ENCODE data around the gene CHRNA1.
"Not testable (repeated sequence)": the region's sequence is repeated elsewhere in the genome, so short reads cannot be mapped to it uniquely, and the experiment has no call there.

Gene CHRNA1

DNA sequence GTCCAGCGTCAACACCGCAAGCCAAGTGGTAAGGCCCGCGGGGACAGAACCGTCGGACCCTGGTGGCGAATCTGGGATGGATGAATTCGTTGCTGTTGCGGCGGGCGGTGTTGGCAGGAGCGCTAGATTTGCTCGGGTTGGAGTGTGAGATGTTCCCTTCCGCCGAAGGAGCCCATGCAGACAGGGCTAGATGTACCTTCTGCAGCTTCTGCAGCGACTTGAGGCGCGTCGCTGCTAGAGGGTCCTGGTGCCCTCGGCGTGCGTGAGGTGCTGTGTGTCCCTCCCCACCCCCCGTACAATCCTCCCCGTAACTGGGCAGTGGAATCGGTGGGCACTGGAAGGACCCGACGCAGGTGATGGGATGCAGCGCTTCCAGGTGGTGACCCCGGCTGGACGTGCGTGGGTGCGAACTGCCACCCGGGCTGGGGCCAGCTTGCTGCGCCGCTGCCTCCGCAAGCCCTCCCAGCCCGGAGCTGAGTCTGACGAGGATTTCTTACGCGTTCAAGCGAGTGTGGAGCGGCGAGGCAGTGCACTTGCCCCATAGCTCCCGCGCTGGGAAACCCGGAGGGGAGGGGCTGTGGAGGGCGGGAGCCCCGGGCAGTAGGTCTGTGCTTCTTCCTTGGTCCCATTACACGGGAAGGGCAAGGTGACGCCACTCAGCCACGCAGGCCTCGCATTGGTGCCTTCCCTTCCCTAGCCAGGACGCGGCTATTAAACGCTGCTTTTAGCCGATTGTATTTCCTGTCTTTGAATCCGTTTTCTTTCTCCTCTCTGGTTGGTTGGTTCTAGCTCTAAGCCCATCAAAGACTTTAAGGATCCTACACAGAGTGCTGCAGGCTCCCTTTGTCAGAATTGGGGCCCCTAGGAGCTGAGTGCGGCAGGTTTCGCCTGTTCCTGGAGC lies 34.2 kb downstream of the CHRNA1 start:
- DNase-seq: peak in 41 of 42 donors; percentile 11 to 78 (median 53)
- intact Hi-C loops (cut with DNase I): no loop called here

DNA sequence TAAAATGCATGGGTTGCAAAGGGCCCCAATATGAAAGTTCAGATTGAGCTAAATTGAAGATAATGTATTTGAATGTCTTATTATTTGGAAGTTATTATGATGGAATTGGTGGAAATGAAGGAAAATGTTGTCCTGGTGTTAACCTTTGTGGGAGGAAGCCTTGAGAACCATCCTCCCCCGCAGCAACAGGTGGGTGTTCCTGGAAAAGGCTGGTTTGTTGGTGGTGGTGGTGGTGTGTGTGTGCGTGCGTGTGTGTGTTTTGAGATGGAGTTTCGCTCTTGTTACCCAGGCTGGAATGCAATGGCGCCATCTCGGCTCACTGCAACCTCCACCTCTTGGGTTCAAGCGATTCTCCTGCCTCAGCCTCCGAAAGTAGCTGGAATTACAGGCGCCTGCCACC lies 36.2 kb downstream of the CHRNA1 start:
- intact Hi-C loops (cut with DNase I): no loop called here
- no peak for DNase-seq

DNA sequence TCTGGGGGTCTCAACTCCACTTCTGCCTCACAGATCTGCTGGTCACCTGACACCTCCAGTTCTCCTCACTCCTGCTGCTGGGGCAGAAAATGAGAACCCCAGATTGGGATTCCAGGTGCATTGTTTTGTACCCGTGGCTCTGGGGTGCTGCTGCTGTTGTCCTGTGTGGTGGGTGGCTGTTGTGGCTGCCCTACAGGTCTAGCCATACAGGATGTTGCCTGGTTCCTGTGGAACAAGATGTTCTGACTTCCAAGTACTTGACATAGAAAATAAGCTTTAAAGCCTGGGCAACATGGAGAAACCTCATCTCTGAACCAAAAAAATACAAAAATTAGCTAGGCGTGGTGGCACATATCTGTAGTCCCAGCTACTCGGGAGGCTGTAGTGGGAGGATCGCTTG lies 38.1 kb downstream of the CHRNA1 start:
- intact Hi-C loops (cut with DNase I): no loop called here
- DNase-seq: no peak

DNA sequence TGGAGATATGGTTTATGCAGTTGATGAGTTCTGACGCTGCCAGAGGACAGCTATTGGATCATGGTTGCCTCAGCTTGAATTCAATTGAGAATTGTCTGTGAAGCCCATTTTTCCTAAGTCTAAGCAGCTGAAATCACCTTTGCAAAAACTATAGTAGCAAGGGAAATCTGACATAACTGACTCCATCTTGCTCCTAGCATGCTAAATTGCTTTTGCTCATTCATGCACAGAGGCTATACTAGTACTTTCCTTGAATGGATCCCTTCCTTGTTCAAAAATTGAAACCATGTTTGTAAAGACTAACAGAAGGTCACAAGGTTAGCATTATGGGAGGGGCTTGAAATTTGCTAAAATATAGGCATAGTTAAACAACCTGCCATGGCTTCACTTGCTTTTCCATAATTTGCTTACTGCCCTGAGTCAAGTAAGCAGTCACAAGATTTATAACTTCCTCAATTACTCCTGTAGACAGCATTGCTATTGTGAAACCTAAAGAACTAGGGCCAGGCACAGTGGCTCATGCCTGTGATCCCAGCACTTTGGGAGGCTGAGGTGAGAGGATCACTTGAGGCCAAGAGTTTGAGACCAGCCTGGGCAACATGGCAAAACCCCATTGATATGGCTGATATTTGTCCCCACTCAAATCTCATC lies 41.2 kb downstream of the CHRNA1 start:
- no peak for DNase-seq
- intact Hi-C loops (cut with DNase I): no loop called here

DNA sequence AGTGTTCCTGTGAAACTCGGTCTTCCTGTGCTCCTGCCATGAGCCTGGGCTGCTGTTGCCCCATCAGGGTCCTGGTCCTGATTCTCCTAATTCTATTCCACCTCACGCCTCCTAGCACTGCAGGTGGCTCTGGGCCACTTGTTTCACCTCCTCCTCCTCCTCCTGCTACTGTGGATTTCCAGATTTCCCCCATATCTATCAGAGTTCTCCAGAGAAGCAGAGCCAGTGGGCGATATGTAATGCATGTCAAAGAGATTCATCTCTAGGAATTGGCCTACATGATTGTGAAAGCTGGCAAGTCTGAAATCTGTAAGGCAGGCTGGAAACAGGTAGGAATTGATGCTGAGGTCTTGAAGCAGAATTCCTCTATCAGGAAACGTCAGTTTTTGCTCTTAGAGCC lies 45.3 kb downstream of the CHRNA1 start:
- intact Hi-C loops (cut with DNase I): no loop called here
- peak in 7 of 42 donors; percentile 13 to 56 (median 36) for DNase-seq

DNA sequence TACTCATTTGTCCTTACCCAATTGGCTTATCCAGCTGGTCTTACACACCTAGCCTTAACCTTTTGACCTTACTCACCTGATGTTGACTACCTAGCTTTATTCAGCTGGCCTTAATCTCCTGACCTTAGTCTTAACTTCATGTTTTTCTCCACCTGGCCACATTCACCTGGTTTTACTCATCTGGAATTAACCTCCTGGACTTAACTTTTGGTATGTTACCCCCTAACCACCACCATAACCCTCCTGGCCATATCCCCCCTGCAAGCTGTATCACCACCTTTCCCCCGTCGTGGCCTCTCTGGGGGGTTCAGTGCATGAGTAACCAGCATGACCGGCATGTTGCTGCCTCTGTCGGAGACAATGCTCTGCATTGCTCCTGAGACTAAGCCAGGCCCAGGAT lies 45.7 kb downstream of the CHRNA1 start:
- intact Hi-C loops (cut with DNase I): no loop called here

DNA sequence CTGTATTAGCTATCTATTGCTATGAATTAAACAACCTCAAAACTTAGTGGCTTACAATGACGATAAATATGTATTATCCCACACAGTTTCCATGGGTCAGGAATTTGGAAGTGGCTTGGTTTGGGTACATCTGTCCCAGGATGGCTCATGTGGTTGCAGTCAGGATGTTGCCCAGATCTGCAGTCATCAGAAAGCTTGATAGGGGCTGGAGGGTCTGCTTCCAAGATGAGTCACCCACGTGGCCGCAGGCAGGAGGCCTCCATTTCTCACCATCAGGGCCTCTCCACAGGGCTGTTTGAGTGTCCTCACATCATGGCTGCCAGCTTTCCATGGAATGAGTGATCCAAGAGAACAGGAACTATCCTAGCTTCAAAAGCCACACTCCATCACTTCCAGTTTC lies 46.4 kb downstream of the CHRNA1 start:
- intact Hi-C loops (cut with DNase I): no loop called here
- DNase-seq: no peak

More for the DNA sequence above, 45.7 kb downstream of the CHRNA1 start:
- DNase-seq: no peak

DNA sequence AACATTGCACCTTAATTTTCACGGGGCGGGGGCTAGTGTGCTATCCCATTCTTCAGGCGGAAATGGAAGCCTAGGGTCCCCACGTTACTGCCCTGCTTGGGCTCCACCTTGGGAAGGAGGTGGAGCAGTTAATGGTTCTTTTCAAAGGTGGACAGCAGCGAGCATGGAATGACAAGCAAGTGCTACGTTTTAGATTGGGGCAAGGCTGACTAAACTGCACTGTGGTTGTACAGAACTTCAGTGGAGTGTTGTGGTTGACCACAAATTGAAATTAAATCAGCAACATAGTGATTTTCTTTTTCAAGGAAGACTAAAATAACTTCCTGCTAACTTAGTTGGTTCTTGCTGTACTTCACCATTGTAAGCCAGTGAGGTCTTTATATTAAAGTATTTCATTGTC lies 47.0 kb downstream of the CHRNA1 start:
- intact Hi-C loops (cut with DNase I): no loop called here
- DNase-seq: no peak

DNA sequence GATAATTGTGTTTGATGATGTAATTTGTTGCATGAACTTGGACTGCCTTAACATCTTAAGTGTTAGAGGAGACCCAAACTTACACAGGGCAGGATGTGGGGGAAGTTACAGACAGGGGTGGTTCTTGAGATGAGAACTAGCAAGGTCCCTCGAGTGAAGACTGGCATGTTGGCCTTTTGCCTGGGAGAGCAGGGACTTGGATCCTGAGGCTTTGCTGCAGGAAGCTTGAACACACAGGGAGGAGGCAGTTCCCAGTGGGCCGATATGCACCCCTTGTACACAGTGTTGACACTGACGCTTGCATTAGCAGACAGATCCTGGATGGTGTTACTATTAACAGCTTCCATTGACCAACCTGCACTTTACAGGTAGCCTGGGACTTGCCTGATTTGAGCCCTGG lies 47.5 kb downstream of the CHRNA1 start:
- intact Hi-C loops (cut with DNase I): no loop called here
- no peak for DNase-seq

DNA sequence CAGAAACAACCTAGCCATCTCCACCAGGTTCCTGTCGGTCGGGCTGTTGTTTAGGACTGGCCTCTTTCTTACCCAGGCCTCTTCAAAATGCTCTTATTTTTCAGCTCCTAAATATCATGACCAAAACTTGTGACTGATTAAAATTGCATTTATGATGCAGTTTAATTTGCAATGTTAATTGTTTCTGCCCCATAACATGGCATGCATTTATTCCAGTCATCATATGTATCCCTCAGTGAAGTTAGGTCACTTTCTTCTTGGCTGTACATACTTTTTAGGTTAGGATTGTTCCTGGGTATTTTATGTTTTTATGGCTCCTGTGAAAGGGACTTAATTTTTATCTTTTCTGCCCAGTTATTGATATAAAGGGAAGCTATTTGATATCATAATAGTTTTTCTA lies 50.6 kb downstream of the CHRNA1 start:
- no peak for DNase-seq
- intact Hi-C loops (cut with DNase I): no loop called here

DNA sequence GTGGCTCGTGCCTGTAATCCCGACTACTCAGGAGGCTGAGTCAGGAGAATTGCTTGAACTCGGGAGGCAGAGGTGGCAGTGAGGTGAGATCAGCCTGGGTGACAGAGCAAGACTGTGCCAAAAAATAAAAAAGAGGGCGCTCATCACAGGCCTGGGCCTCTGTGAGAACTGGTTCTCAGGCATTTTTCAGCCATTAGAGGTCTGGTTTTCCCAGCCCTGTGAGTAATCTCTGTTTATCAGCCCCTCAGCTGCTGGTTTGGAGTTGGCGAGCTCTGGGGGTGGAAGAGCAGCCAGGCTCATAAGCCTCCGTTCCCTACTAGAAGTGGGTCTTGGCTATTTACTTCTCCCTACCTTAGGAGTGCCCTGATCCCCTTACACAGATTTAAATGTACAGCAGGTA lies 53.1 kb downstream of the CHRNA1 start:
- no peak for DNase-seq
- intact Hi-C loops (cut with DNase I): no loop called here

DNA sequence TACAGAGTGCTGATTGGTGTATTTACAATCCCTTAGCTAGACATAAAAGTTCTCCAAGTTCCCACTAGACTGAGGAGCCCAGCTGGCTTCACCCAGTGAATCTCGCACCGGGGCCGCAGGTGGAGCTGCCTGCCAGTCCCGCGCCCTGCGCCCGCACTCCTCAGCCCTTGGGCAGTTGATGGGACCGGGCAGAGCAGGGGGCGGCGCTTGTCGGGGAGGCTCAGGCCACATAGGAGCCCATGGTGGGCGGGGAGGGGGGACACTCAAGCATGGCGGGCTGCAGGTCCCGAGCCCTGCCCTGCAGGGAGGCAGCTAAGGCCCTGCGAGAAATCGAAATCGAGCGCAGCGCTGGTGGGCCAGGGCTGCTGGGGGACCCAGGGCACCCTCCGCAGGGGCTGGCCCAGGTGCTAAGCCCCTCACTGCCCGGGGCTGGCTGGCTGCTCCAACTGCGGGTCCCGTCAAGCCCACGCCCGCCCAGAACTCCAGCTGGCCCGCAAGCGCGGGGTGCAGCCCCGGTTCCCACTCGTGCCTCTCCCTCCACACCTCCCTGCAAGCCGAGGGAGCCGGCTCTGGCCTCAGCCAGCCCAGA lies 54.8 kb downstream of the CHRNA1 start:
- DNase-seq; intact Hi-C loops (cut with DNase I): not testable (repeated sequence)

DNA sequence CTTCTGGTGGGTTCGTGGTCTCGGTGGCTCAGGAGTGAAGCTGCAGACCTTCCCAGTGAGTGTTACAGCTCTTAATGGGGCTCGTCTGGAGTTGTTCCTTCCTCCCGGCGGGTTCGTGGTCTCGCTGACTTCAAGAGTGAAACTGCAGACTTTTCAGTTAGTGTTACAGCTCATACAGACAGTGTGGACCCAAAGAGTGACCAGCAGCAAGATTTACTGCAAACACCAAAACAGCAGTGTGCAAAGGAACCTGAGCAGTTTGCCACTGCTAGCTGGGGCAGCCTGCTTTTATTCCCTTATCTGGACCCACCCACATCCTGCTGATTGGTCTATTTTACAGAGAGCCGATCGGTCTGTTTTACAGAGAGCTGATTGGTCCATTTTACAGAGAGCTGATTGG lies 55.6 kb downstream of the CHRNA1 start:
- DNase-seq: no peak
- intact Hi-C loops (cut with DNase I): no loop called here

DNA sequence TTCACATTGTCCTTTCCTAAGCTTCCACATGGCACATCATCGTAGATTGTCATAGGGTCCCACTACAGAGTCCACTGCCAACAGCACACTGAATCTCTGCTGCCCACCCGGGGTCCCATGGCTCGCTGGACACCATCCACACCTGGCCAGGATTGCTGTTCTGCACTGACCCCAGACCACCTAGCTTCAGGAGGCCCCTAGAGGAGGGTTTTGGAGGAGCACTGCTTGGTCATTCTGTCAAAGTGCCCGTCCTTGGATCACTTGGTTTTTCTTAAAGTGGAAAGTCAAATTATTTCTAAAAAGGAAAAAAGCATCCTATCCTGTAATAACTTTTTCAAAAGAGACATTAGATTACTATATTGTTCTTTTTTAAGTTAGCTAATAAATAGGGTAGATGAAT lies 59.0 kb downstream of the CHRNA1 start:
- no peak for DNase-seq
- intact Hi-C loops (cut with DNase I): no loop called here

DNA sequence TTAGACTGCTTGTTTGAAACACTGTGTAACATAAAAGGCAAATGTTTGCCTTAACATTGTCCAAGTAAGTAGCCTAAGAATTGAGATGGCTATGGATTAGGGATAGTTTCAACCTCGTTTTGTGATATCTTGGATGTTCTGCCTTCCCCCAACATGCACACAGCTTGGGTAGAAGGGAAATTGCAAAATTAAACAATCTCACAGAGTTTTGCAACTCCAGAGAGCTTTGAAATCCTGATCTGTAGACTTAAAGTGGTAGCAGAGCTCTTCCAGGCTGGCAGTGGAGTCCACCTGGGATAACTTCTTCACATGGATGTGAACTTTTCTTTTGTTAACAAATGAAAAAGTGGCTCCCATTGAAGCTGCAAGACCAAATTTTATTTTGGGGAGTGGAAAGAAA lies 59.6 kb downstream of the CHRNA1 start:
- no peak for DNase-seq
- intact Hi-C loops (cut with DNase I): no loop called here

DNA sequence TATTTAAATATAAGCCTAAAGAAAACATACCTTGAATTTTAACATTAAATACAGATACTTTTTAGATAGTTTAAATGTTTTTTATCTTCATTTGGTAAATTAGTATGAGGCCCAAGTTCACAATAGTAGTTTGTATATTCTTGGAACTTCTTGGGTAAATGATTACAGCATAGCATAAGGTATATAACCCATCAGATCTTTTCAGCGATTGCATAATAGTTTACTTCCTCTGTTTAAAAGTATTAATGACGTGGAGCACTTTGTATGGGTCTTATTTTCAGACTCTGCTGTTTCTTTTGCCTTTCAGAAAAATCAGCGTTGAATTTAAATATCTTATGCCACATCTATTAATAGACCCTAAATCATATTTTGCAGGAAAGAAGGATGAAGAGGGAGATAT lies 60.2 kb downstream of the CHRNA1 start:
- DNase-seq: no peak
- intact Hi-C loops (cut with DNase I): no loop called here

DNA sequence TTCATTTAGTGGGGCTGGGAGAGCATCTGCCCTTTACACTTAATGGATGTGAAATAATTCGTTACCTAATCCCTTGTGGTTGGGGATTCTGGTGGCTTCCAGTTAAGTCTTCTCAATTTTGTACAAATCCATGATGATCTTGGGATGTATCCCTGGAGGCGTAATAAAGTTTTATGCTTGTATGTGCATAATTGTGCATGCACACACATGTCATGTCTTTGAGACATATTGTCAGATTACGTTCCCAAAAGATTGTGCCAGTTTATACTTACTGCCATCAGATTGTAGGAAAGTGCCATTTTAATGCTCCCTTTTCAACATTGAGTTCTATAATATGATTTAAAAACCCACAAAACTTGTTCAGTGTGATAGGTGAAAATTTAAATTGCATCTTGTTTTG lies 60.8 kb downstream of the CHRNA1 start:
- intact Hi-C loops (cut with DNase I): no loop called here
- DNase-seq: no peak

DNA sequence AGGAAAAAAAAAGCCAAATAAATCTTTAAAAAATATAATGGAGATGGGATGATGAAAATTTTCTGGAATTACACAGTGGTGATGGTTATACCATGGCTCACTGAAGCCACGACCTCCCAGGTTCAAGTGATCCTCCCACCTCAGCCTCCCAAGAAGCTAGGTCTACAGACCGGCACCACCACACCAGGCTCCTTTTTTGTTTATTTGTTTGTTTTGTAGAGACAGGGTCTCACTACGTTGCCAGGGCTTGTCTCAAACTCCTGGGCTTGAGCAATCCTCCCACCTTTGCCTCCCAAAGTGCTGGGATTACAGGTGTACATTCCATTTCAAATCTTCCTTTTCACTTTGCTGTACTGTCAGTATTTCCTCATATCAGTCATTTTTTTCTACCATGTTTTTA lies 61.7 kb downstream of the CHRNA1 start:
- no peak for DNase-seq
- intact Hi-C loops (cut with DNase I): no loop called here

DNA sequence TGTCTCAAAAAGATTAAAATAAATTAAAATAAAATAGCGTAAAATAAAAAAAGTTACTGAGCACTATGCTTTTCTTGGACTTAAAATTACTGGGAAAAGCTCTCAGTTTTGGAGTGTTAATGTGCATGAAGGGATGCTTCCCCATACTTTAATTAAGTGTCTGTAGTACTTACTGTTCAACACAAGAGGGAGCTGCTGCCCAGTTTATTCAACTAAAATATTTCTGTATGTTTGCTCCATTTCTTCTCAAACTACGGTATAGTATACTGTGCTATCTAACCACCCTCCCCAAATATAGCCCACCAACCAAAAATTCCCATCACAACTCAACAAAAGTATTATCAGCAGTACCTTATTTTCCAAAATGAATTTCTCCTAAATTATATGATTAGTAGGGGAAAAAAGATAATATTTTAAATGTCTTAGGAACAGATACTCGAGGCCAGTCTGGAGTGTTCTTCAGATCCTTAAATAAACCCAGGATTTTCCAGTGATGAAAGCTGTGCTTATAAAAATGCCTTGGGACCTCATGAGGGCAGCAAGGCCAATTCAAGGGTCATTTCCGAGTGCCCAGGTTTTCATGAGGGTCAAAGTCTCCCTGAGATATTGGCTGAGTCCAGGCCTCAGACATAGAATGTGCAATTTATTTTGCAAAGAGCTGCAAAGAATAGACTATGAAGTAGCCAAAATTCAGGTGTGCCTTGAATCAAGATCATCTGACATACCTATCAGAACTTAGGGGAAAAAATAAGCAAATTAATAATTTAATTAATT lies 64.1 kb downstream of the CHRNA1 start:
- DNase-seq: peak in 15 of 42 donors; percentile 32 to 80 (median 58)
- intact Hi-C loops (cut with DNase I): loop anchor here (10.0 kb wide), 2 partner anchors 235 to 285 kb away; no protein-coding TSS in a partner anchor

All from head of caudate nucleus (tissue), 42 donors.